Lower lobe of right lung (tissue), 2 donors: ENCODE results near the gene POLE. TPM values are rescaled to one million over a fixed set of nuclear protein-coding genes. Genes with fewer than 3 reads are reported as not detected.

Experiments used
- ATAC-seq, 2 donors: fragments of 200-7000 bp; cut with Tn5 transposase; one replicate each; pipeline ENCODE4 v1.9.1; 2020 to 2022; ENCODE audit warnings: mild to moderate bottlenecking in 2 of 2, moderate library complexity in 2 of 2
- DNase-seq: peaks from one replicate; pipeline ENCODE4 v3.0.0-alpha.2; 2020
- H3K27ac ChIP-seq: fragments of 200-600 bp; one replicate; pipeline ENCODE4 v1.8.0; 2022
- H3K27me3 ChIP-seq: fragments of 200-600 bp; one replicate; pipeline ENCODE4 v1.8.0; 2022; ENCODE audit warnings: low read depth
- H3K36me3 ChIP-seq: fragments of 200-600 bp; one replicate; pipeline ENCODE4 v1.8.0; 2022; ENCODE audit warnings: mild to moderate bottlenecking
- H3K4me1 ChIP-seq: fragments of 200-600 bp; one replicate; pipeline ENCODE4 v1.8.0; 2022
- H3K4me3 ChIP-seq: fragments of 200-600 bp; one replicate; pipeline ENCODE4 v1.8.0; 2022; ENCODE audit warnings: mild to moderate bottlenecking
- H3K9me3 ChIP-seq: fragments of 200-600 bp; one replicate; pipeline ENCODE4 v1.8.0; 2022
- CTCF ChIP-seq: fragments of 200-600 bp; IDR thresholded peaks from one replicate; pipeline ENCODE4 v1.8.0; 2022; ENCODE audit warnings: antibody characterized with exemption, mild to moderate bottlenecking
- intact Hi-C: fragments of 100-400 bp; cut with DNase I; formaldehyde crosslinking; loops from one replicate; pipeline ENCODE4 v1.11.0; 2022
- total RNA-seq: library from RNA; stranded (reverse); fragmentation: NEBNext Ultra II Directional; extraction: Animal tissue kit (Norgen Biotek cat#: 25700); gene quantifications from one replicate; pipeline ENCODE4 v1.2.1, GENCODE V29; 2021
- donor health status: DM: no; HTN: yes; CAD: no; lungs with severe emphysema.

The POLE gene
- total RNA-seq, 1 donor from 2014 or later = 28.0 TPM

- peaks cover 95% of the 10 kb centered on the region for H3K36me3 ChIP-seq
- H3K4me1 ChIP-seq = no peaks in the 10 kb centered on the region
- ATAC-seq (no peak), DNase-seq (no peak)
- no peaks in the 10 kb centered on the region for H3K27me3 ChIP-seq
- no peak for TF ChIP-seq CTCF
- no peak overlapping the region for H3K4me3 ChIP-seq
- no peaks in the 10 kb centered on the region for H3K9me3 ChIP-seq
- no peak overlapping the region for H3K27ac ChIP-seq
- intact Hi-C loops = no loop called here
Measured at GRCh38 chr12:132660052-132660451, 27.1 kb downstream of the POLE start.

- Histone ChIP-seq H3K4me3 (no peak overlapping the region), H3K9me3 (no peaks in the 10 kb centered on the region), H3K4me1 (no peaks in the 10 kb centered on the region), H3K36me3 (peaks cover 98% of the 10 kb centered on the region), H3K27ac (no peak overlapping the region), H3K27me3 (no peaks in the 10 kb centered on the region)
- no peak for ATAC-seq
- intact Hi-C loops = no loop called here
- no peak for DNase-seq
- no peak for TF ChIP-seq CTCF
Measured at GRCh38 chr12:132659146-132659545, 28.0 kb downstream of the POLE start.

GRCh38 chr12:132658149-132658894 lies 28.8 kb downstream of the POLE start:
- Histone ChIP-seq H3K36me3 (peaks cover 97% of the 10 kb centered on the region), H3K9me3 (no peaks in the 10 kb centered on the region), H3K4me3 (no peak overlapping the region), H3K4me1 (no peaks in the 10 kb centered on the region), H3K27ac (no peak overlapping the region), H3K27me3 (no peaks in the 10 kb centered on the region)
- intact Hi-C loops = no loop called here
- TF ChIP-seq CTCF = no peak
- DNase-seq = no peak
- ATAC-seq = no peak

GRCh38 chr12:132657004-132657727 lies 30.0 kb downstream of the POLE start:
- no peaks in the 10 kb centered on the region for H3K27me3 ChIP-seq
- no peaks in the 10 kb centered on the region for H3K4me1 ChIP-seq
- no peaks in the 10 kb centered on the region for H3K9me3 ChIP-seq
- DNase-seq (no peak), ATAC-seq (no peak)
- TF ChIP-seq CTCF = no peak
- H3K27ac ChIP-seq = no peak overlapping the region
- intact Hi-C loops = no loop called here
- peaks cover 97% of the 10 kb centered on the region for H3K36me3 ChIP-seq
- no peak overlapping the region for H3K4me3 ChIP-seq

GRCh38 chr12:132653567-132654290 lies 33.4 kb downstream of the POLE start:
- no peak overlapping the region for H3K4me3 ChIP-seq
- ATAC-seq (no peak), DNase-seq (no peak)
- intact Hi-C loops = no loop called here
- H3K4me1 ChIP-seq = no peaks in the 10 kb centered on the region
- H3K9me3 ChIP-seq = no peaks in the 10 kb centered on the region
- no peak overlapping the region for H3K27ac ChIP-seq
- H3K27me3 ChIP-seq = no peaks in the 10 kb centered on the region
- peaks cover 78% of the 10 kb centered on the region for H3K36me3 ChIP-seq
- no peak for TF ChIP-seq CTCF
